Measurements from ENCODE around the gene STAC2. TPM values are rescaled to one million over a fixed set of nuclear protein-coding genes. Genes with fewer than 3 reads are reported as not detected.

The STAC2 gene
- total and polyA plus RNA-seq, 2 of the 13 experiments (the other 11 are each of a cell fraction or from before 2014, with no cell fraction given): not detected

GRCh38 chr17:39199820-39200069, 26.0 kb downstream of the STAC2 start (continued):
- TF ChIP-seq ZBTB44 (CRISPR knock-in tag; IDR thresholded peaks at IDR 0.05) (no peak), SAP130 (CRISPR knock-in tag; IDR thresholded peaks at IDR 0.05; ENCODE audit: low read depth) (peak; percentile 69), ZNF597 (CRISPR knock-in tag; IDR thresholded peaks at IDR 0.05) (no peak), SP5 (CRISPR knock-in tag; IDR thresholded peaks at IDR 0.05; ENCODE audit: borderline replicate concordance, low read depth) (peak; percentile 9; the same call in 1 of the 2 replicates), TARDBP (CRISPR knock-in tag; IDR thresholded peaks at IDR 0.05) (0 out of 2 replicates have a peak, but pooled peaks have one; percentile 16), CEBPG (CRISPR knock-in tag; IDR thresholded peaks at IDR 0.05) (peak; percentile 87), PHF20 (CRISPR knock-in tag; IDR thresholded peaks at IDR 0.05) (peak; percentile 84), HOMEZ (CRISPR knock-in tag; IDR thresholded peaks at IDR 0.05; ENCODE audit: low read depth) (0 out of 2 replicates have a peak, but pooled peaks have one; percentile 12), ZC3H13 (CRISPR knock-in tag; IDR thresholded peaks at IDR 0.05) (peak; percentile 2; the same call in 1 of the 2 replicates), CCDC6 (CRISPR knock-in tag; IDR thresholded peaks at IDR 0.05) (no peak), TEAD2 (CRISPR knock-in tag; IDR thresholded peaks at IDR 0.05) (no peak), ZNF841 (CRISPR knock-in tag; IDR thresholded peaks at IDR 0.05; ENCODE audit: borderline replicate concordance) (no peak), MBD4 (IDR thresholded peaks at IDR 0.05; ENCODE audit: borderline replicate concordance, low read length) (no peak), POLR2AphosphoS5 (IDR thresholded peaks at IDR 0.05; ENCODE audit: low read depth, low read length) (peak; percentile 92), ZNF121 (CRISPR knock-in tag; IDR thresholded peaks at IDR 0.05) (peak; percentile 64), POGZ (CRISPR knock-in tag; IDR thresholded peaks at IDR 0.05) (0 out of 2 replicates have a peak, but pooled peaks have one; percentile 12), RAD21 (CRISPR knock-in tag; IDR thresholded peaks at IDR 0.05) (no peak)
- TF ChIP-seq, protein P1, sequence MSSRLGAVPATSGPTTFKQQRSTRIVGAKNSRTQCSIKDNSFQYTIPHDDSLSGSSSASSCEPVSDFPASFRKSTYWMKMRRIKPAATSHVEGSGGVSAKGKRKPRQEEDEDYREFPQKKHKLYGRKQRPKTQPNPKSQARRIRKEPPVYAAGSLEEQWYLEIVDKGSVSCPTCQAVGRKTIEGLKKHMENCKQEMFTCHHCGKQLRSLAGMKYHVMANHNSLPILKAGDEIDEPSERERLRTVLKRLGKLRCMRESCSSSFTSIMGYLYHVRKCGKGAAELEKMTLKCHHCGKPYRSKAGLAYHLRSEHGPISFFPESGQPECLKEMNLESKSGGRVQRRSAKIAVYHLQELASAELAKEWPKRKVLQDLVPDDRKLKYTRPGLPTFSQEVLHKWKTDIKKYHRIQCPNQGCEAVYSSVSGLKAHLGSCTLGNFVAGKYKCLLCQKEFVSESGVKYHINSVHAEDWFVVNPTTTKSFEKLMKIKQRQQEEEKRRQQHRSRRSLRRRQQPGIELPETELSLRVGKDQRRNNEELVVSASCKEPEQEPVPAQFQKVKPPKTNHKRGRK (CRISPR knock-in tag; IDR thresholded peaks at IDR 0.05): no peak
- TF ChIP-seq, protein P2, sequence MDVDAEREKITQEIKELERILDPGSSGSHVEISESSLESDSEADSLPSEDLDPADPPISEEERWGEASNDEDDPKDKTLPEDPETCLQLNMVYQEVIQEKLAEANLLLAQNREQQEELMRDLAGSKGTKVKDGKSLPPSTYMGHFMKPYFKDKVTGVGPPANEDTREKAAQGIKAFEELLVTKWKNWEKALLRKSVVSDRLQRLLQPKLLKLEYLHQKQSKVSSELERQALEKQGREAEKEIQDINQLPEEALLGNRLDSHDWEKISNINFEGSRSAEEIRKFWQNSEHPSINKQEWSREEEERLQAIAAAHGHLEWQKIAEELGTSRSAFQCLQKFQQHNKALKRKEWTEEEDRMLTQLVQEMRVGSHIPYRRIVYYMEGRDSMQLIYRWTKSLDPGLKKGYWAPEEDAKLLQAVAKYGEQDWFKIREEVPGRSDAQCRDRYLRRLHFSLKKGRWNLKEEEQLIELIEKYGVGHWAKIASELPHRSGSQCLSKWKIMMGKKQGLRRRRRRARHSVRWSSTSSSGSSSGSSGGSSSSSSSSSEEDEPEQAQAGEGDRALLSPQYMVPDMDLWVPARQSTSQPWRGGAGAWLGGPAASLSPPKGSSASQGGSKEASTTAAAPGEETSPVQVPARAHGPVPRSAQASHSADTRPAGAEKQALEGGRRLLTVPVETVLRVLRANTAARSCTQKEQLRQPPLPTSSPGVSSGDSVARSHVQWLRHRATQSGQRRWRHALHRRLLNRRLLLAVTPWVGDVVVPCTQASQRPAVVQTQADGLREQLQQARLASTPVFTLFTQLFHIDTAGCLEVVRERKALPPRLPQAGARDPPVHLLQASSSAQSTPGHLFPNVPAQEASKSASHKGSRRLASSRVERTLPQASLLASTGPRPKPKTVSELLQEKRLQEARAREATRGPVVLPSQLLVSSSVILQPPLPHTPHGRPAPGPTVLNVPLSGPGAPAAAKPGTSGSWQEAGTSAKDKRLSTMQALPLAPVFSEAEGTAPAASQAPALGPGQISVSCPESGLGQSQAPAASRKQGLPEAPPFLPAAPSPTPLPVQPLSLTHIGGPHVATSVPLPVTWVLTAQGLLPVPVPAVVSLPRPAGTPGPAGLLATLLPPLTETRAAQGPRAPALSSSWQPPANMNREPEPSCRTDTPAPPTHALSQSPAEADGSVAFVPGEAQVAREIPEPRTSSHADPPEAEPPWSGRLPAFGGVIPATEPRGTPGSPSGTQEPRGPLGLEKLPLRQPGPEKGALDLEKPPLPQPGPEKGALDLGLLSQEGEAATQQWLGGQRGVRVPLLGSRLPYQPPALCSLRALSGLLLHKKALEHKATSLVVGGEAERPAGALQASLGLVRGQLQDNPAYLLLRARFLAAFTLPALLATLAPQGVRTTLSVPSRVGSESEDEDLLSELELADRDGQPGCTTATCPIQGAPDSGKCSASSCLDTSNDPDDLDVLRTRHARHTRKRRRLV (CRISPR knock-in tag; IDR thresholded peaks at IDR 0.05): 0 out of 2 replicates have a peak, but pooled peaks have one; percentile 4
